NCI-H187 treated with DMSO at 0.1 percent for 48 hours (cell line): Measurements from ENCODE around the gene LINGO3.

ENCODE experiments used
- DNase-seq: peaks from one replicate; lab custom pipeline; 2025; lab: John Stamatoyannopoulos, UW

The LINGO3 gene

GRCh38 chr19:2305452-2306280 lies 2.3 kb downstream of the LINGO3 start:
- DNase-seq = no peak

GRCh38 chr19:2303211-2303798 lies 4.6 kb downstream of the LINGO3 start:
- no peak for DNase-seq

DNA sequence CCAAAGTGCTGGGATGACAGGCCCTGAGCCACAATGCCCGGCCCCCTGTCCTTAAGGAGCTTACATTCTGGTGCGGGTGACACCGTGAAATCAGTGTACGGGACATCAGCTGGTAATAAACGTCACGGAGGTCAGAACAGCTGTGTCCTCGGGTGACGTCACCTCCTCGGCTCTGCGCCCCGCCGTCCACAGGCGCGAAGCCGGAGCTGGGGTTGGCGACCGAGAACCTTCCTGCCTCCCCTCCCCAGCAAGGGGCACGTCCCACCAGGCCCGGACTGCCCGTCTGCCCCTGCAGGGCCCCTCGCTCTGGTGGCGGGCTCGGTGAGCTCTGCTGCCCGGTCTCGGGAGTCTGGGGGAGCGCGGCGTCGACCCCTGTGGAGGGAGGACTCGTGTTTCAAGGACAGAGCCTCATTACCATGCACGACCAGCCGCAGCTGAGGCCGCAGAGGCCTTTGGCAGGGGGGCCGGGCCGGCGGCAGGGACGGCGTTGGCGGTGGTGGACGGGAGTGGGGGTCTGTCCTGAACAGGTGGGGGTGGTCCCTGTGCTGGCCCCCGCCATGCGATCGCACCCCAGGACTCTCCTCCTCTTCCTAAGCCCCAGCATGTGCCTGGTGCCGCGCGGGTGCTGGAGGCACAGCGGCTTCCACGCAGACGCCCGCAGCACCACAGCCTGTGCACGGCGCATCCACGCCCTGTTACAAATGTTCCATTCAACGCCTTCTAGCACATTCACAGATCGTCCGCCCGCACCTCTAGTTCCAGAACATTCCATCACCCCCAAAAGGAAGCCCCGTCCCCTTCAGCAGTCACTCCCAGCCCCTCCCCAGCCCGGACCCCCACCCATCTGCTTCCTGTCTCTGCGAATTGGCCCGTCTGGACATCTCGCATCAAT lies 5.4 kb downstream of the LINGO3 start:
- no peak for DNase-seq

- DNase-seq = no peak
Measured at GRCh38 chr19:2300533-2300932, 7.4 kb downstream of the LINGO3 start.

- no peak for DNase-seq
Measured at GRCh38 chr19:2296141-2296540, 11.8 kb downstream of the LINGO3 start.

- no peak for DNase-seq
Measured at GRCh38 chr19:2294687-2295335, 13.1 kb downstream of the LINGO3 start.

DNA sequence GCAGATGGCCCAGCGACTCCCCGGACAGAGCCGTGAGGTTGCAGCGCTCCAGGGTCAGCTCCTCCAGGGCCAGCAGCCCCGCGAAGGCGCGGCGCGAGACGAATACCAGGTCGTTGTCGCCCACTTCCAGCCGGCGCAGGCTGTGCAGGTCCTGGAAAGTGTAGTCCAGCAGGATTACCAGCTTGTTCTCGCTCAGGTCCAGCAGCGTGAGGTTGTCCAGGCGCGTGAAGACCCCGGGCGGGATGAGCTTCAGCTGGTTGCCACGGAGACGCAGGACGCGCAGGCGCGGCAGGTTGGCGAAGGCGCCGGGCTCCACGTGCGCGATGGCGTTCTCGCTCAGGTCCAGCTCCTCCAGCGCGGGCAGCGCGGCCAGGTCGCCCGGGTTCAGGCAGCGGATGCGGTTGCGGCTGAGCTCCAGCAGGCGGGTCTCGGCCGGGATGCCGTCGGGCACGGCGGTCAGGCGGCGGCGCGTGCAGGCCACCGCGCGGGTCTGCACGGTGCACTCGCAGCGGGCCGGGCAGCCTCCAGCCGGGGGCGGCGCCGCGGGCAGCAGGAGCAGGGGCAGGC lies 16.7 kb downstream of the LINGO3 start:
- no peak for DNase-seq

DNA sequence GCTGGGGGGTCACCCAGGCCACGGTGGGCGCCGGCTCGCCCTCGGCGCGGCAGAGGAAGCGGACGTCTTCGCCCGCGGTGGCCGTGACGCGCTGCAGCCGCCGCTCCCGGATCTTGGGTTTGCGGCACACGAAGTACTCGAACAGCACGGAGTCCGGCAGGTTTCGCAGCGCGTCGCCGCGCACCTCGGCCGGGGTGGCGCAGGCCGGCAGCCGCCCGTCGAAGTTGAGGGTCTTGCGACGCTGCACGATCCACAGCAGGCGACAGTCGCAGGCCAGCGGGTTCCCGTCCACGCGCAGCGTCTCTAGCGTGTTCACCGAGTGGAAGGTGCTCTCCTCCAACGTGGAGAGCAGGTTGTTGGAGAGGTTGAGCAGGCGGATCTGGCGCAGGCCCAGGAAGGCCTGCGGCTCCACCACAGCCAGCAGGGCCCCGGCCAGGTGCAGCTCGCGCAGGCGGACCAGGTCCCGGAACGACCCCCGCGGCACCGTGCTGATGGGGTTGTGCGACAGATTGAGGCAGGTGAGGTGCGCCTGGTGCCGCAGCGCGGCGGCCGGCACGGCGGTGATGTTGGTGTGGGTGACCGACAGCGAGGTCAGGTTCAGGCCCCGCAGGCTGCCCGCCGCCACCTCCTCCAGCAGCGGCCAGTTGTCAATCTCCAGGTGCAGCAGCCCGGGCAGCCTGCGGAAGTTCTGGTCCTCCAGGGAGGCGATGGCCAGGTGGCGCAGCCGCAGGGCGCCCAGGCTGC lies 17.3 kb downstream of the LINGO3 start:
- DNase-seq = no peak

DNA sequence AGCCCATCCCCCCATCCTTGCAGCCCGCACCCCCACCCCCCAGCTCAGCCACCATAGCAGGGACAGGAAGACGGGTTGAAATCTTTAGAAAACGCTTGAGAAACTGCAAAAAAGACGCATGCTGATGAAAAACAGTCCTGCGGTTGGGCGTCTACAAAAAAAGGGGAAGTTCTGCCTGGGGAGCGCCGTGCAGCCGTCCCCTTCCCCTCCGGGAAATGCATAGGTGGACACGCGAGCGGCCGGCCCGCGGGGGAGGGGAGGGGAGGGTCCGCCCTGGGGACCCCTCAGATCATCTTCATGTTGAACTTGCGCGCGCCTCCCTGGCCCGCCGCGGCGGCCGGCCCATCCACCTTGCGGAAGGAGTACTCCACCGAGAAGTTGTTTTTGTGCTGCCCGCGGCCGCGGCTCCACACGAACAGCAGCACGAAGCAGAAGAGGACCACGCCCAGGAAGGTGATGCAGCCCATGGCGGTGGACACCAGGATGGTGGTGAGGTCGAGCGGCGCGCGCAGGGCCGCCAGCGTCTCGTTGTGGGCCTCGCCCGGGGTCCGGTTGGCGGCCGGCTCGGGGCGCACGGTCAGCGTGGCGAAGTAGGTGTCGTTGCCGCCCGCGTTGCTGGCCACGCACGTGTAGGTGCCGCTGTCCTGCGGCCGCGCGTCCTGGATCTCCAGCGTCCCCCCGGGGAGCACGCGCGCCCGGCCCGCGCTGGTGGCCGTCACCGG lies 18.1 kb downstream of the LINGO3 start:
- DNase-seq = no peak

GRCh38 chr19:2288818-2289713 lies 18.9 kb downstream of the LINGO3 start:
- no peak for DNase-seq

- no peak for DNase-seq
Measured at GRCh38 chr19:2288338-2288817, 19.6 kb downstream of the LINGO3 start.

DNA sequence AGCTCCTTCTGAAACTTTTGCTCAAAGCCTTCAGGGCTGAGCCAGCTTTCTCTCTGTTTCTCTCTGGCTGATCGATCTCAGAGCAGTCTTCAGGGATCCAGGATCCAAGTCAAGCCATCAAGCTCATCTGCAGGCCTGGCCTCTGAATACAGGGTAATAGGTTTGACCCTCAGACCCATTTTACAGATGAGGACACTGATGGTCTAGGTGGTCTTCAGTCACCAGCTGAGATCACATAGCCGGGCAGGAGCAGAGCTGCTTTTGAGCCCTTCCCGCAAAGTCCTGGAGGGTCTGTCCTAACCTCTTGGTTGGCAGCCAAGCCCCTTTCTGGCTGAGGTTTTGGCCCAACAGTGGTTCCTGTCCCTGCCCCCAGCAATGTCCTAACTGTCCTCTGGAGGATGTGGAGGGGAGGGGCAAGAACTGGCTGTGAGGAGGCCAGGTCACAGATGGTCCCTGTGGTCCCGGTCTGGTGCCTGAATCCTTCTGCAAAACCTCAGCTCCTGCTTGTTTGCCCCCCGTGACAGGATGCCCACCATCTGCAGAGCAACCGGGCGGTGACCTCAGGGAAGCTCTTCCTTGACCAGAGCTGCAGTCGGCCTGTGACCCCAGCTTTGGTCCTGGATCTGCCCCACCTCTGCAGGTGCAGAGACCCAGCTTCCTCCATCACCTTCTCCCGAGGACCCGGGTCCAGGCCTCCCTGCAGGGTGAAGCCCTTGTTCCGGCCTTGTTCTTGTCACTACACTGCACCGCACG lies 20.2 kb downstream of the LINGO3 start:
- DNase-seq = no peak

- DNase-seq = no peak
Measured at GRCh38 chr19:2286402-2287140, 21.4 kb downstream of the LINGO3 start.

DNA sequence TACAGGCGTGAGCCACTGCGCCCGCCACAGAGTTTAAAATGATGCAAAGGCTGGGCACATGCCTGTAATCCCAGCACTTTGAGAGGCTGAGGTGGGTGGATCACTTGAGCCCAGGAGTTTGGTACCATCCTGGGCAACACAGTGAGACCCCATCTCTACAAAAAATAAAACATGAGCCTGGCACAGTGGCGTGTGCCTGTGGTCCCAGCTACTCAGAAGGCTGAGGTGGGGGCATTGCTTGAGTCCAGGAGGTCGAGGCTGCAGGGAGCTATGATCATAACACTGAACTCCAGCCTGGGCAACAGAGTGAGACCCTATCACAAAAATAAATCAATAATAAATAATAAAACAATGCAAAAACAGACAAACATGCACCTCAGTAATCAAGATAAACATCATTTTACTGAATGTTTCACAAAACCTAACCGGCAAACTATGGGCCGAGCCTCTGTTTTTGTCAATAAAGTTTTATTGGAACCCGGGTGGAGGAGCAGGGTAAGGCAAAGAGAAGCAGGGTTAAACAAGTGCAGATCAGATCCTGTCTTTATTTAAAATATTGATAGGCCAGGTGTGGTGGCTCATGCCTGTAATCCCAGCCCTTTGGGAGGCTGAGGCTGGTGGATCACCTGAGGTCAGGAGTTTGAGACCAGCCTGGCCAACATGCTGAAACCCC lies 24.0 kb downstream of the LINGO3 start:
- no peak for DNase-seq

DNA sequence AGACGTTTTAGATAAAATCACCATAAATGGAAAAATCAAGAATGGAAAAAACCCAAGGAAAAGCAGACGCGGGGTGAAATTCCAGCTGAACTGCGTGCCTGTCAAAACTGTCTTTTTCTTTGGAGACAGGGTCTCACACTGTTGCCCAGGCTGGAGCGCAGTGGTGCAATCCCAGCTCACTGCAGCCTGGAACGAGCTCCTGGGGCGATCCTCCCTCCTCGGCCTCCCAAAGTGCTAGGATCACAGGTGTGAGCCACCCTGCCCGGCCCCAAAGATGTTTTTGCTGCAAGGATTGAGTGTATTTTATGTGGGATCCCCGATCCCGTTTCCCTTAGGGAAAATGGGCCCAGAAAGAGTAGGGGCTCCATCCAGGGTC lies 25.1 kb downstream of the LINGO3 start:
- no peak for DNase-seq

- DNase-seq = no peak
Measured at GRCh38 chr19:2282062-2282861, 25.7 kb downstream of the LINGO3 start, which contains the start of gene PEAK3. PEAK3 (minus strand) TSS chr19:2282175; CDS start chr19:2280931, 1,244 bp downstream.
